Psoas muscle (tissue), 8 donors: ENCODE data around the gene RAET1G. TPM values are rescaled to one million over a fixed set of nuclear protein-coding genes. Genes with fewer than 3 reads are reported as not detected.

Source experiments
- ATAC-seq, 4 donors: fragments of 200-7000 bp; cut with Tn5 transposase; one replicate each; pipeline ENCODE4 v1.9.1; 2020; ENCODE audit warnings: moderate library complexity in 3 of 4, mild to moderate bottlenecking in 2 of 4
- DNase-seq, 2 donors: peaks; one replicate each; pipeline ENCODE4 v3.0.0-alpha.2; 2020
- H3K27ac ChIP-seq: fragments of 200-600 bp; one replicate; pipeline ENCODE4 v1.8.0; 2022
- H3K27me3 ChIP-seq, 3 donors: fragments of 200-600 bp in 1 of 3; one replicate each; pipeline versions ENCODE4 v1.6.1 to v1.8.0; 2013 to 2022; ENCODE audit warnings: low read length in 2 of 3, mild to moderate bottlenecking in 2 of 3, moderate library complexity in 1 of 3; ENCODE audit not compliant: insufficient read depth in 3 of 3
- H3K36me3 ChIP-seq, 2 donors: fragments of 200-600 bp in 1 of 2; one replicate each; pipeline versions ENCODE4 v1.6.1 to v1.8.0; 2013 to 2022; ENCODE audit warnings: low read depth in 1 of 2, mild to moderate bottlenecking in 1 of 2, moderate library complexity in 1 of 2; ENCODE audit not compliant: insufficient read depth in 1 of 2
- H3K4me1 ChIP-seq: fragments of 200-600 bp; one replicate; pipeline ENCODE4 v1.8.0; 2022
- H3K4me3 ChIP-seq: fragments of 200-600 bp; one replicate; pipeline ENCODE4 v1.8.0; 2022; ENCODE audit warnings: mild to moderate bottlenecking
- H3K9me3 ChIP-seq: fragments of 200-600 bp; one replicate; pipeline ENCODE4 v1.8.0; 2022
- CTCF ChIP-seq: fragments of 200-600 bp; IDR thresholded peaks from one replicate; pipeline ENCODE4 v1.8.0; 2022; ENCODE audit warnings: antibody characterized with exemption
- WGBS, 3 donors: extraction: QIAGEN DNeasy Blood & Tissue Kit; methylation state at CpG; one replicate each; pipeline versions ENCODE4 v1.1.6 to v1.1.7; 2013; 5-methylcytosine and 5-hydroxymethylcytosine counted together
- intact Hi-C, 2 donors: fragments of 100-400 bp; cut with DNase I; formaldehyde crosslinking; loops; one replicate each; pipeline versions ENCODE4 v1.11.0 to v1.14.2; 2022
- polyA plus RNA-seq, 3 donors: library from polyadenylated mRNA; stranded (reverse); fragments of 200-250 nt; gene quantifications; one replicate each; pipeline ENCODE4 v1.2.3, GENCODE V29; 2013
- total RNA-seq, 4 donors: library from RNA; stranded (reverse); fragmentation: NEBNext Ultra II Directional in 2 of 4; extraction: Animal tissue kit (Norgen Biotek cat#: 25700) in 2 of 4; gene quantifications; one replicate each; pipeline versions ENCODE4 v1.2.1 to v1.2.4, GENCODE V29; 2021 to 2023
- donor health status: healthy with polysubstance abuse.
- donor health status: DM: no; HTN: no; CAD: no; lungs with moderate emphysema.
- donor health status: Bipolar disorder and iron deficiency.
- donor health status: healthy.
- donor health status: DM: yes; HTN: yes; CAD: no.
- donor health status: DM: no; HTN: no; CAD: no.
- donor health status: DM: no; HTN: no; CAD: no.
- donor health status: DM: yes; HTN: yes; CAD: no.

Gene RAET1G
- total and polyA plus RNA-seq, 7 donors, result 0.04 to 1.1 (median 0.52) TPM; not detected in 1

GRCh38 chr6:149881066-149881766, 41.7 kb downstream of the RAET1G start:
- Histone ChIP-seq H3K36me3 (no peaks in the 10 kb centered on the region), H3K27ac (no peak overlapping the region), H3K9me3 (no peaks in the 10 kb centered on the region), H3K4me1 (peaks cover 2% of the 10 kb centered on the region), H3K4me3 (no peak overlapping the region), H3K27me3 (no peaks in the 10 kb centered on the region)
- DNase-seq (no peak), ATAC-seq (no peak)
- TF ChIP-seq CTCF, result no peak
- 62 to 73% (median 66%) methylated on average over 10 of the region's 10 CpGs for WGBS, 3 donors
- intact Hi-C loops, result no loop called here

DNA sequence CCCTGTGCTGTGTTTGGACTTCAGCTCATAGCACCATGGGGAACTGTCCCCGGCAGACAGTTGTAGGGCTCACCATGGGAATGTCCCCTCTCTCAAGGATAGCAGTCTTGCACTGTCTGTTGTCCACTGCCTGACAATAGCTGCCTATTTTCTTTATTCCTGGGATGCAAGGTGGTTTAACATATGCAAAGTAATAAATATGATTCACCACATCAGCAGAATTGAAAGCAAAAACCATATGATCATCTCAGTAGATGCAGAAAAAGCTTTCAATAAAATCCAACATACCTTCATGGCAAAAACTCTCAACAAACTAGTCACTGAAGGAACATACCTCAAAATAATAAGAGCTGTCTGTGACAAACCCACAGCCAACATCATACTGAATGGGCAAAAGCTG, 45.3 kb downstream of the RAET1G start:
- intact Hi-C loops, result no loop called here
- WGBS, 3 donors, result 86 to 92% (median 88%) methylated on average over 1 of the region's 1 CpG
- no peak overlapping the region for H3K27ac ChIP-seq
- H3K9me3 ChIP-seq, result no peaks in the 10 kb centered on the region
- H3K27me3 ChIP-seq, result no peaks in the 10 kb centered on the region
- DNase-seq (no peak), ATAC-seq (no peak)
- no peaks in the 10 kb centered on the region for H3K36me3 ChIP-seq
- no peak for TF ChIP-seq CTCF
- no peak overlapping the region for H3K4me3 ChIP-seq
- H3K4me1 ChIP-seq, result no peaks in the 10 kb centered on the region

GRCh38 chr6:149876241-149876933, 46.5 kb downstream of the RAET1G start:
- intact Hi-C loops, result no loop called here
- ATAC-seq (no peak), DNase-seq (no peak)
- Histone ChIP-seq H3K36me3 (no peaks in the 10 kb centered on the region), H3K4me1 (no peaks in the 10 kb centered on the region), H3K27me3 (no peaks in the 10 kb centered on the region), H3K4me3 (no peak overlapping the region), H3K27ac (no peak overlapping the region), H3K9me3 (peaks cover 5% of the 10 kb centered on the region)
- no peak for TF ChIP-seq CTCF
- 79 to 83% (median 83%) methylated on average over 3 of the region's 3 CpGs for WGBS, 3 donors

GRCh38 chr6:149872233-149872632, 50.7 kb downstream of the RAET1G start:
- TF ChIP-seq CTCF, result no peak
- intact Hi-C loops, result no loop called here
- DNase-seq, result no peak
- Histone ChIP-seq H3K4me3 (no peak overlapping the region), H3K27me3 (no peaks in the 10 kb centered on the region), H3K4me1 (no peaks in the 10 kb centered on the region), H3K36me3 (no peaks in the 10 kb centered on the region), H3K9me3 (peaks cover 5% of the 10 kb centered on the region), H3K27ac (no peak overlapping the region)
- 65 to 84% (median 75%) methylated on average over 1 of the region's 1 CpG for WGBS, 3 donors
- ATAC-seq, result no peak
